H1 (cell line): ENCODE measurements around the gene NDUFV1. TPM values are rescaled to one million over a fixed set of nuclear protein-coding genes. Genes with fewer than 3 reads are reported as not detected.
A peak's percentile ranks its signal among the peaks of the same experiment; 100 is the strongest.

ENCODE experiments used
- CTCF ChIA-PET: fragments of 300-600 bp; sonication (Branson Sonifier 250); formaldehyde crosslinking; loops from one replicate; lab custom pipeline; 2021; ENCODE audit not compliant: partially characterized antibody; lab: Charles Lee
- POLR2A ChIA-PET: fragments of 300-600 bp; sonication (Branson Sonifier 250); formaldehyde crosslinking; loops from one replicate; lab custom pipeline; 2021; ENCODE audit warnings: inconsistent platforms; ENCODE audit not compliant: partially characterized antibody; lab: Charles Lee
- DNase-seq, 2 experiments: peaks; one replicate each; pipeline versions ENCODE4 v3.0.0 to v3.0.0-alpha.2; 2010 to 2022; ENCODE audit warnings: low spot score in 2 of 2, low read depth in 1 of 2, mixed read lengths in 1 of 2
- FAIRE-seq: peaks from 2 replicates; lab custom pipeline; 2011; peaks lifted over from hg19 to GRCh38; lab: Jason Lieb, UNC
- H2AFZ ChIP-seq: 2 replicates; pipeline ENCODE4 v1.8.1; 2012; ENCODE audit warnings: low read length, inconsistent platforms
- H2AK5ac ChIP-seq: 2 replicates; pipeline ENCODE4 v1.6.1; 2013; ENCODE audit warnings: low read depth, low read length
- H2BK120ac ChIP-seq: replicated peaks from 2 replicates; pipeline ENCODE3; 2013; ENCODE audit warnings: low read depth, low read length, inconsistent platforms
- H2BK12ac ChIP-seq: 2 replicates; pipeline ENCODE4 v1.6.1; 2013; ENCODE audit warnings: low read depth, low read length
- H2BK15ac ChIP-seq: 2 replicates; pipeline ENCODE4 v1.6.1; 2013; ENCODE audit warnings: low read length
- H2BK20ac ChIP-seq: 2 replicates; pipeline ENCODE4 v1.6.1; 2013; ENCODE audit warnings: low read length
- H2BK5ac ChIP-seq: 2 replicates; pipeline ENCODE4 v1.6.1; 2013; ENCODE audit warnings: low read depth, low read length
- H3K14ac ChIP-seq: 2 replicates; pipeline ENCODE4 v1.6.1; 2013; ENCODE audit warnings: inconsistent platforms; ENCODE audit not compliant: insufficient read length
- H3K18ac ChIP-seq: 2 replicates; pipeline ENCODE4 v1.6.1; 2013; ENCODE audit warnings: low read length; ENCODE audit errors: extremely low read depth
- H3K23ac ChIP-seq: 2 replicates; pipeline ENCODE4 v1.6.1; 2013; ENCODE audit warnings: inconsistent platforms; ENCODE audit not compliant: insufficient read length
- H3K23me2 ChIP-seq: 2 replicates; pipeline ENCODE4 v1.6.1; 2013; ENCODE audit warnings: low read depth, low read length
- H3K27ac ChIP-seq: 2 replicates; pipeline ENCODE4 v1.6.1; 2011; ENCODE audit warnings: low read depth, low read length, inconsistent platforms
- H3K27me3 ChIP-seq, 4 experiments: replicated peaks in 1 of 4; 1 replicate in 1 of 4; 2 replicates in 3 of 4; pipeline versions ENCODE4 v1.6.1 to v1.8.1; 2011 to 2013; ENCODE audit warnings: low read length in 3 of 4, mild to moderate bottlenecking in 3 of 4, inconsistent platforms in 2 of 4, mixed read lengths in 2 of 4, moderate library complexity in 1 of 4; ENCODE audit not compliant: control insufficient read depth in 3 of 4, insufficient read depth in 3 of 4; ENCODE audit errors: extremely low read depth in 1 of 4
- H3K36me3 ChIP-seq, 4 experiments: 2 replicates each; pipeline versions ENCODE4 v1.6.1 to v1.8.1; 2011 to 2013; ENCODE audit warnings: mild to moderate bottlenecking in 4 of 4, low read length in 3 of 4, moderate library complexity in 2 of 4, control low read depth in 1 of 4, inconsistent platforms in 1 of 4; ENCODE audit not compliant: insufficient read depth in 4 of 4, control insufficient read depth in 2 of 4
- H3K4ac ChIP-seq: replicated peaks from 2 replicates; pipeline ENCODE3; 2013; ENCODE audit warnings: low read length, low read depth, mixed read lengths, inconsistent platforms; ENCODE audit not compliant: insufficient read length
- H3K4me1 ChIP-seq, 4 experiments: replicated peaks in 1 of 4; 1 replicate in 1 of 4; 2 replicates in 3 of 4; pipeline versions ENCODE4 v1.6.1 to v1.8.1; 2011 to 2013; ENCODE audit warnings: low read length in 3 of 4, inconsistent platforms in 2 of 4, mixed read lengths in 1 of 4; ENCODE audit not compliant: insufficient read depth in 4 of 4, control insufficient read depth in 3 of 4
- H3K4me2 ChIP-seq, 2 experiments: 2 replicates each; pipeline versions ENCODE4 v1.6.1 to v1.8.1; 2011 to 2013; ENCODE audit warnings: low read depth in 2 of 2, low read length in 2 of 2, control low read depth in 1 of 2, inconsistent platforms in 1 of 2, mild to moderate bottlenecking in 1 of 2; ENCODE audit not compliant: insufficient read depth in 1 of 2
- H3K4me3 ChIP-seq, 4 experiments: fragments of 200-600, 300-600 bp in 1 of 4; sonication (generic), shearing (Covaris generic), sonication (Bioruptor Twin) in 1 of 4; 2 replicates each; pipeline versions ENCODE4 v1.5.1 to v1.8.1; 2011 to 2016; ENCODE audit warnings: low read length in 4 of 4, low read depth in 3 of 4, control low read depth in 2 of 4, inconsistent platforms in 2 of 4, mild to moderate bottlenecking in 2 of 4, mixed read lengths in 1 of 4, moderate library complexity in 1 of 4; ENCODE audit not compliant: insufficient read depth in 2 of 4; ENCODE audit errors: extremely low read depth in 1 of 4
- H3K56ac ChIP-seq: replicated peaks from 2 replicates; pipeline ENCODE3; 2013; ENCODE audit warnings: low read depth, mild to moderate bottlenecking, mixed read lengths, low read length, inconsistent platforms; ENCODE audit not compliant: insufficient read length
- H3K79me1 ChIP-seq: 2 replicates; pipeline ENCODE4 v1.6.1; 2013; ENCODE audit warnings: low read depth, low read length, control low read depth
- H3K79me2 ChIP-seq, 2 experiments: 2 replicates each; pipeline versions ENCODE4 v1.6.1 to v1.8.1; 2012 to 2013; ENCODE audit warnings: low read length in 2 of 2, mild to moderate bottlenecking in 2 of 2, inconsistent platforms in 1 of 2; ENCODE audit not compliant: insufficient read depth in 2 of 2, control insufficient read depth in 1 of 2
- H3K9ac ChIP-seq, 4 experiments: replicated peaks in 1 of 4; 1 replicate in 1 of 4; 2 replicates in 3 of 4; pipeline versions ENCODE4 v1.6.1 to v1.8.1; 2011 to 2013; ENCODE audit warnings: low read depth in 3 of 4, low read length in 3 of 4, control low read depth in 2 of 4, mild to moderate bottlenecking in 2 of 4, moderate library complexity in 2 of 4, inconsistent platforms in 1 of 4; ENCODE audit errors: extremely low read depth in 1 of 4
- H3K9me3 ChIP-seq, 2 experiments: 2 replicates each; pipeline versions ENCODE4 v1.6.1 to v1.8.1; 2012 to 2013; ENCODE audit warnings: mild to moderate bottlenecking in 2 of 2, moderate library complexity in 2 of 2, control low read depth in 1 of 2, inconsistent platforms in 1 of 2, low read depth in 1 of 2, low read length in 1 of 2, mixed read lengths in 1 of 2; ENCODE audit not compliant: insufficient read depth in 2 of 2
- H4K20me1 ChIP-seq, 2 experiments: replicated peaks in 1 of 2; 2 replicates each; pipeline versions ENCODE3 to v1.8.1; 2011 to 2013; ENCODE audit warnings: inconsistent platforms in 2 of 2, low read length in 2 of 2, mild to moderate bottlenecking in 1 of 2; ENCODE audit not compliant: insufficient read depth in 2 of 2, control insufficient read depth in 1 of 2
- H4K5ac ChIP-seq: 2 replicates; pipeline ENCODE4 v1.6.1; 2013; ENCODE audit warnings: low read length, low read depth, mixed read lengths, inconsistent platforms; ENCODE audit not compliant: insufficient read length
- H4K8ac ChIP-seq: 2 replicates; pipeline ENCODE4 v1.8.0; 2013; ENCODE audit warnings: mild to moderate bottlenecking, moderate library complexity, low read length, inconsistent platforms; ENCODE audit not compliant: insufficient read depth; ENCODE audit errors: extremely low read depth
- H4K91ac ChIP-seq: replicated peaks from 2 replicates; pipeline ENCODE3; 2013; ENCODE audit warnings: low read length, mixed read lengths, inconsistent platforms; ENCODE audit not compliant: insufficient read length
- CEBPB ChIP-seq: IDR thresholded peaks from 2 replicates; pipeline ENCODE4 v1.6.1; 2012; ENCODE audit warnings: low read depth, low read length
- CTCF ChIP-seq, 3 experiments: IDR thresholded peaks; 1 replicate in 2 of 3; 2 replicates in 1 of 3; pipeline versions ENCODE4 v1.5.1 to v1.6.1; 2011; ENCODE audit warnings: low read length in 3 of 3, mild to moderate bottlenecking in 3 of 3, inconsistent platforms in 2 of 3, low read depth in 1 of 3, moderate library complexity in 1 of 3; ENCODE audit not compliant: insufficient read depth in 1 of 3; ENCODE audit errors: control extremely low read depth in 1 of 3
- E2F6 ChIP-seq: IDR thresholded peaks from 2 replicates; pipeline ENCODE4 v1.6.1; 2012; ENCODE audit warnings: inconsistent platforms
- HDAC6 ChIP-seq: IDR thresholded peaks from one replicate; pipeline ENCODE4 v1.7.1; 2012; ENCODE audit warnings: low read depth, mild to moderate bottlenecking, inconsistent platforms, low read length, moderate library complexity
- RAD21 ChIP-seq, 2 experiments: IDR thresholded peaks in 1 of 2; conservative IDR thresholded peaks in 1 of 2; 2 replicates each; pipeline ENCODE4 v1.6.1; 2011; ENCODE audit warnings: low read depth in 2 of 2, low read length in 2 of 2, improper control_type of control experiment in 1 of 2, inconsistent platforms in 1 of 2, mild to moderate bottlenecking in 1 of 2, moderate library complexity in 1 of 2
- SIN3A ChIP-seq, 2 experiments: IDR thresholded peaks in 1 of 2; conservative IDR thresholded peaks in 1 of 2; 2 replicates each; pipeline ENCODE4 v1.6.1; 2011 to 2012; ENCODE audit warnings: low read length in 2 of 2, improper control_type of control experiment in 1 of 2, low read depth in 1 of 2, mild to moderate bottlenecking in 1 of 2
- TAF7 ChIP-seq: optimal IDR thresholded peaks from 2 replicates; pipeline ENCODE3; 2011; ENCODE audit warnings: low read depth, mild to moderate bottlenecking, inconsistent platforms, low read length, moderate library complexity, borderline replicate concordance
- WGBS, 2 experiments: shearing (Covaris generic) in 1 of 2; methylation state at CpG; one replicate each; pipeline versions ENCODE4 v1.1.6 to v1.1.7; 2013 to 2015; ENCODE audit warnings: low lambda C conversion rate in 2 of 2, mixed read lengths in 2 of 2, inconsistent platforms in 1 of 2, low coverage in 1 of 2, missing lambda C conversion rate in 1 of 2; ENCODE audit not compliant: insufficient replicate concordance in 2 of 2, insufficient coverage in 1 of 2, insufficient read length in 1 of 2; ENCODE audit errors: extremely low coverage in 1 of 2, missing lambda C conversion rate in 1 of 2; 5-methylcytosine and 5-hydroxymethylcytosine counted together
- polyA plus RNA-seq, 7 experiments: library from polyadenylated mRNA; depleted of rRNA in 3 of 7; stranded (reverse) in 5 of 7; unstranded in 2 of 7; fragments of >200 nt in 5 of 7; fragments of 200-250 nt in 2 of 7; gene quantifications; 1 replicate in 5 of 7; 2 replicates in 1 of 7; 4 replicates in 1 of 7; pipeline versions ENCODE4 v1.2.1 to v1.2.3, GENCODE V29; 2011 to 2013; ENCODE audit warnings: missing spikeins in 2 of 7, mixed read lengths in 2 of 7
- total RNA-seq: library from RNA; stranded (reverse); fragmentation: NEBNext Ultra II Directional; extraction: Animal tissue kit (Norgen Biotek cat#: 25700); gene quantifications from 2 replicates; pipeline ENCODE4 v1.2.1, GENCODE V29; 2021

The NDUFV1 gene
- total and polyA plus RNA-seq, 2 of the 8 experiments (the other 6 are each of a cell fraction or from before 2014, with no cell fraction given), result 125 to 131 TPM

- H3K79me2 ChIP-seq, result no peaks in the 10 kb centered on the region
- TF ChIP-seq TAF7 (no peak), HDAC6 (no peak), CTCF (IDR thresholded peaks at IDR 0.05; ENCODE audit: control extremely low read depth in 1 of 3, insufficient read depth in 1 of 3, low read depth in 1 of 3, low read length in 3 of 3) (peak in 2 of 3 experiments; percentile 55 to 72; a peak in 3 of 4 replicates), RAD21 (IDR thresholded peaks at IDR 0.05 in 1 of 2, conservative IDR thresholded peaks at IDR 0.05 in 1 of 2; ENCODE audit: low read depth in 2 of 2, low read length in 2 of 2) (peak; percentile 65 to 75), E2F6 (0 out of 2 replicates have a peak, but pooled peaks have one; percentile 29), SIN3A (conservative IDR thresholded peaks at IDR 0.05 in 1 of 2, IDR thresholded peaks at IDR 0.05 in 1 of 2; ENCODE audit: low read depth in 1 of 2, low read length in 2 of 2) (no peak), CEBPB (peak; percentile 94)
- no peak overlapping the region for H2BK12ac ChIP-seq
- no peak overlapping the region for H2BK120ac ChIP-seq
- peak; percentile 28 for FAIRE-seq
- peaks cover 0 to 4% (median 1%) of the 10 kb centered on the region in 4 experiments; a peak in 1 of 7 replicates for H3K4me1 ChIP-seq
- H3K56ac ChIP-seq, result no peak overlapping the region
- no peak overlapping the region for H3K18ac ChIP-seq
- no peak overlapping the region for H2AK5ac ChIP-seq
- H3K4ac ChIP-seq, result no peak overlapping the region
- H2BK5ac ChIP-seq, result no peak overlapping the region
- no peak overlapping the region for H2BK15ac ChIP-seq
- H3K23me2 ChIP-seq, result no peaks in the 10 kb centered on the region; the same call in none of the 2 replicates
- H3K14ac ChIP-seq, result no peak overlapping the region
- POLR2A ChIA-PET, result interaction anchor here (1.5 kb wide), 1 partner anchor 17 kb away, joined by 3 read pairs; no protein-coding TSS in a partner anchor
- H3K9ac ChIP-seq, result no peak overlapping the region
- H2BK20ac ChIP-seq, result no peak overlapping the region
- peaks cover 8 to 27% (median 15%) of the 10 kb centered on the region in 4 experiments for H3K27me3 ChIP-seq
- CTCF ChIA-PET, result interaction anchor here (0.8 to 8.6 kb wide), 12 partner anchors 11 to 174 kb away, joined by 3 to 99 read pairs (median 4); partner anchors contain the start of gene NUDT8
- WGBS, 2 experiments, result 78% methylated on average over 5 of the region's 5 CpGs; no CpG with 5 or more reads in 1 of the 2 experiments
- no peaks in the 10 kb centered on the region for H3K36me3 ChIP-seq
- H4K91ac ChIP-seq, result no peak overlapping the region
- H3K27ac ChIP-seq, result no peak overlapping the region
- H3K23ac ChIP-seq, result no peak overlapping the region
- no peak overlapping the region for H4K8ac ChIP-seq
- DNase-seq, result peak in 1 of 2 experiments; percentile 45
- no peaks in the 10 kb centered on the region for H4K20me1 ChIP-seq
- peaks cover 3 to 6% of the 10 kb centered on the region in 2 experiments; a peak in 3 of 4 replicates for H3K9me3 ChIP-seq
- no peak overlapping the region for H3K4me3 ChIP-seq
- H2AFZ ChIP-seq, result no peak overlapping the region
- no peak overlapping the region for H4K5ac ChIP-seq
- no peak overlapping the region for H3K4me2 ChIP-seq
- no peaks in the 10 kb centered on the region for H3K79me1 ChIP-seq
Measured at GRCh38 chr11:67644042-67644441, 37.3 kb downstream of the NDUFV1 start.
